OCI-LY7 (cell line): ENCODE measurements around the gene LAPTM5. TPM values are rescaled to one million over a fixed set of nuclear protein-coding genes. Genes with fewer than 3 reads are reported as not detected.
A peak's percentile ranks its signal among the peaks of the same experiment; 100 is the strongest.

ENCODE experiments used
- BruUV-seq: library from RNA; stranded (reverse); fragments of 400-500 nt; replicated peaks from 2 replicates; lab custom pipeline; 2021; lab: Mats Ljungman, UMichigan
- CTCF ChIA-PET: fragments of 300-600 bp; sonication (Branson Sonifier 250); formaldehyde crosslinking; loops from one replicate; lab custom pipeline; 2022; ENCODE audit warnings: antibody characterized with exemption; ENCODE audit not compliant: unreplicated experiment; lab: Charles Lee
- POLR2A ChIA-PET: fragments of 300-600 bp; sonication (Branson Sonifier 250); formaldehyde crosslinking; loops from one replicate; lab custom pipeline; 2022; ENCODE audit warnings: antibody characterized with exemption; lab: Charles Lee
- DNase-seq: peaks from one replicate; pipeline ENCODE4 v3.0.0-alpha.2; 2015; ENCODE audit warnings: low spot score
- H2AFZ ChIP-seq: fragments of 200-600 bp; sonication (generic), shearing (Covaris generic); 2 replicates; pipeline ENCODE4 v1.6.1; 2014; ENCODE audit warnings: mild to moderate bottlenecking, antibody characterized with exemption, low read length, moderate library complexity
- H3K27ac ChIP-seq: fragments of 200-600 bp; sonication (generic); 2 replicates; pipeline ENCODE4 v1.5.1; 2014; ENCODE audit warnings: mixed run types, low read depth, mild to moderate bottlenecking, moderate library complexity, low read length, inconsistent platforms; ENCODE audit not compliant: poor library complexity, severe bottlenecking
- H3K36me3 ChIP-seq: fragments of 200-600 bp; sonication (generic); 2 replicates; pipeline ENCODE4 v1.6.1; 2014; ENCODE audit warnings: mild to moderate bottlenecking, antibody characterized with exemption, low read length, moderate library complexity, mixed read lengths; ENCODE audit not compliant: insufficient read depth
- H3K4me1 ChIP-seq: fragments of 200-600 bp; sonication (generic); 2 replicates; pipeline ENCODE4 v1.5.1; 2014; ENCODE audit warnings: mild to moderate bottlenecking, low read length; ENCODE audit not compliant: insufficient read depth, poor library complexity, severe bottlenecking
- H3K4me2 ChIP-seq: fragments of 200-600 bp; sonication (generic); 2 replicates; pipeline ENCODE4 v1.6.1; 2014; ENCODE audit warnings: mild to moderate bottlenecking, low read length
- H3K4me3 ChIP-seq: fragments of 200-600 bp; sonication (generic); 2 replicates; pipeline ENCODE4 v1.5.1; 2014; ENCODE audit warnings: mild to moderate bottlenecking, low read depth, low read length; ENCODE audit not compliant: poor library complexity, severe bottlenecking
- H3K79me2 ChIP-seq: fragments of 200-600 bp; sonication (generic); 2 replicates; pipeline ENCODE4 v1.6.1; 2016; ENCODE audit warnings: low read depth, mild to moderate bottlenecking, low read length, moderate library complexity, mixed read lengths; ENCODE audit not compliant: insufficient read depth
- H3K9me2 ChIP-seq: fragments of 200-600 bp; sonication (generic); 2 replicates; pipeline ENCODE4 v1.6.1; 2016; ENCODE audit warnings: mild to moderate bottlenecking, low read length, mixed read lengths; ENCODE audit not compliant: insufficient read depth
- H3K9me3 ChIP-seq: fragments of 200-600 bp; sonication (generic); 2 replicates; pipeline ENCODE4 v1.6.1; 2014; ENCODE audit warnings: mild to moderate bottlenecking, mixed run types, low read length, mixed read lengths
- H4K20me1 ChIP-seq: fragments of 200-600 bp; sonication (generic); 2 replicates; pipeline ENCODE4 v1.6.1; 2014; ENCODE audit warnings: mild to moderate bottlenecking, antibody characterized with exemption, low read length, moderate library complexity, mixed read lengths; ENCODE audit not compliant: insufficient read depth
- CTCF ChIP-seq: fragments of 200-600 bp; sonication (generic); conservative IDR thresholded peaks from 2 replicates; pipeline ENCODE4 v1.5.1; 2014; ENCODE audit warnings: mild to moderate bottlenecking, antibody characterized with exemption, low read length, moderate library complexity, mixed read lengths
- EZH2phosphoT487 ChIP-seq: fragments of 200-600 bp; sonication (generic); IDR thresholded peaks from 2 replicates; pipeline ENCODE4 v1.6.1; 2018; ENCODE audit warnings: low read depth, borderline replicate concordance, mild to moderate bottlenecking, mixed run types, antibody characterized with exemption, low read length, moderate library complexity, mixed read lengths
- intact Hi-C: fragments of 100-400 bp; cut with micrococcal nuclease; formaldehyde crosslinking; loops from one replicate; pipeline ENCODE4 v1.10.0; 2022; ENCODE audit not compliant: unreplicated experiment
- total RNA-seq, 2 experiments: library from RNA; depleted of rRNA in 1 of 2; stranded (reverse); fragments of >200 nt in 1 of 2; shearing (Covaris generic) in 1 of 2; gene quantifications; 2 replicates each; pipeline ENCODE4 v1.2.3, GENCODE V29; 2014 to 2022

LAPTM5 gene
- total RNA-seq, 2 experiments from 2014 or later: 113 to 137 TPM

- Histone ChIP-seq H3K9me3 (no peaks in the 10 kb centered on the region), H3K4me2 (0 out of 2 replicates have a peak overlapping the region, but pooled peaks have one; percentile 12), H2AFZ (no peak overlapping the region), H3K27ac (no peak overlapping the region), H3K4me1 (peaks cover 12% of the 10 kb centered on the region), H4K20me1 (no peaks in the 10 kb centered on the region), H3K4me3 (no peak overlapping the region), H3K9me2 (no peaks in the 10 kb centered on the region), H3K36me3 (no peaks in the 10 kb centered on the region), H3K79me2 (no peaks in the 10 kb centered on the region)
- CTCF ChIA-PET: interaction anchor here (0.6 to 2.9 kb wide), 8 partner anchors 18 to 106 kb away, joined by 3 to 61 read pairs (median 4); partner anchors contain the start of gene LAPTM5
- no TSS peak for BruUV-seq
- POLR2A ChIA-PET: interaction anchor here (0.6 to 2.1 kb wide), 11 partner anchors 11 to 169 kb away, joined by 3 to 9 read pairs (median 4); no protein-coding TSS in a partner anchor
- DNase-seq: peak; percentile 86
- peak; percentile 97 for TF ChIP-seq CTCF
- no peak for TF ChIP-seq EZH2phosphoT487
- intact Hi-C loops: loop anchor here (1.0 to 5.0 kb wide), 4 partner anchors 25 to 148 kb away; no protein-coding TSS in a partner anchor
Measured at GRCh38 chr1:30779294-30780071, 21.9 kb upstream of the LAPTM5 start.

DNA sequence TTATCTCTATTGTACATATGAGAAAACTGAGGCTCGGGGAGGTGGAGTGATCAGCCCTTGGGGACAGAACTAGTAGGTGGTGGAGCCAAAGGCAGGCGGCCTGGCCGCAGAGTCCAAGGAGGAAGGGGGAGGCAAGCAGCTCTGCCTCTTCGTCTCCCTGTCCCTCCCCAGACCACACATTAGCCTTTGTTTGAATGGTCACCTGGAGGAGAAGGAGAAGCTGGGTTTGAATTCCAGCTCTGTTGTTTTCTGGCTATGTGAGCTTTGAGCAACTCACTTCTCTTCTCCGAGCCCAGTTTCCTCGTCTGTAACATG, 21.4 kb upstream of the LAPTM5 start:
- Histone ChIP-seq H4K20me1 (no peaks in the 10 kb centered on the region), H3K36me3 (no peaks in the 10 kb centered on the region), H3K4me1 (peaks cover 12% of the 10 kb centered on the region), H2AFZ (no peak overlapping the region), H3K4me2 (no peak overlapping the region), H3K4me3 (no peak overlapping the region), H3K27ac (no peak overlapping the region), H3K79me2 (no peaks in the 10 kb centered on the region), H3K9me2 (no peaks in the 10 kb centered on the region), H3K9me3 (no peaks in the 10 kb centered on the region)
- BruUV-seq: no TSS peak
- intact Hi-C loops: loop anchor here (1.0 to 5.0 kb wide), 3 partner anchors 25 to 60 kb away; no protein-coding TSS in a partner anchor
- POLR2A ChIA-PET: interaction anchor here (0.9 to 2.1 kb wide), 3 partner anchors 23 to 60 kb away, joined by 3 to 9 read pairs (median 3); no protein-coding TSS in a partner anchor
- TF ChIP-seq CTCF: no peak
- TF ChIP-seq EZH2phosphoT487: no peak
- CTCF ChIA-PET: interaction anchor here (1.2 to 2.9 kb wide), 4 partner anchors 18 to 59 kb away, joined by 3 to 61 read pairs (median 6); no protein-coding TSS in a partner anchor
- no peak for DNase-seq
